Karpas-422 (cell line): Measurements from ENCODE around the gene CTDP1. TPM values are rescaled to one million over a fixed set of nuclear protein-coding genes. Genes with fewer than 3 reads are reported as not detected.
"Not testable (repeated sequence)": the region's sequence is repeated elsewhere in the genome, so short reads cannot be mapped to it uniquely, and the experiment has no call there.

Experiments
- DNase-seq: peaks from one replicate; pipeline ENCODE4 v3.0.0-alpha.2; 2015
- H2AFZ ChIP-seq: fragments of 200-600 bp; sonication (generic); 2 replicates; pipeline ENCODE4 v1.6.1; 2014; ENCODE audit warnings: antibody characterized with exemption, low read length, mixed read lengths
- H3K27ac ChIP-seq: fragments of 200-600 bp; sonication (generic); 2 replicates; pipeline ENCODE4 v1.5.1; 2014; ENCODE audit warnings: mild to moderate bottlenecking, low read length, moderate library complexity
- H3K27me3 ChIP-seq: fragments of 200-600 bp; sonication (generic); 2 replicates; pipeline ENCODE4 v1.6.1; 2014; ENCODE audit warnings: low read length, mixed read lengths
- H3K36me3 ChIP-seq: fragments of 200-600 bp; sonication (generic); 2 replicates; pipeline ENCODE4 v1.6.1; 2014; ENCODE audit warnings: low read length, mixed read lengths; ENCODE audit not compliant: insufficient read depth
- H3K4me1 ChIP-seq: fragments of 200-600 bp; sonication (generic); 2 replicates; pipeline ENCODE4 v1.6.1; 2014; ENCODE audit warnings: mild to moderate bottlenecking, low read length, mixed read lengths
- H3K4me2 ChIP-seq: fragments of 200-600 bp; sonication (generic); 2 replicates; pipeline ENCODE4 v1.6.1; 2014; ENCODE audit warnings: low read length, low read depth, mild to moderate bottlenecking; ENCODE audit not compliant: poor library complexity, severe bottlenecking
- H3K4me3 ChIP-seq: fragments of 200-600 bp; sonication (generic); 2 replicates; pipeline ENCODE4 v1.5.1; 2014; ENCODE audit warnings: mild to moderate bottlenecking, antibody characterized with exemption, low read length, mixed read lengths
- H3K79me2 ChIP-seq: fragments of 200-600 bp; sonication (generic); 2 replicates; pipeline ENCODE4 v1.6.1; 2014; ENCODE audit warnings: mild to moderate bottlenecking, low read length, mixed read lengths
- H3K9ac ChIP-seq: fragments of 200-600 bp; sonication (generic); 2 replicates; pipeline ENCODE4 v1.6.0; 2014; ENCODE audit warnings: low read length
- H3K9me2 ChIP-seq: fragments of 200-600 bp; sonication (generic), shearing (Covaris generic); replicated peaks from 2 replicates; pipeline ENCODE4 v1.6.0; 2014; ENCODE audit warnings: mild to moderate bottlenecking, low read length, moderate library complexity; ENCODE audit not compliant: insufficient read depth
- H3K9me3 ChIP-seq: fragments of 300-700, 200-600 bp; sonication (generic); 2 replicates; pipeline ENCODE4 v1.6.1; 2014; ENCODE audit warnings: low read length, mixed read lengths
- H4K20me1 ChIP-seq: fragments of 200-600 bp; sonication (generic); 2 replicates; pipeline ENCODE4 v1.6.1; 2014; ENCODE audit warnings: mild to moderate bottlenecking, antibody characterized with exemption, low read length, low read depth; ENCODE audit not compliant: insufficient read depth
- total RNA-seq: library from RNA; depleted of rRNA; stranded (reverse); fragments of >200 nt; shearing (Covaris generic); gene quantifications from 2 replicates; pipeline ENCODE4 v1.2.3, GENCODE V29; 2014; ENCODE audit warnings: low replicate concordance

CTDP1 gene
- total RNA-seq, 1 experiment from 2014 or later, result 14.1 TPM

DNA sequence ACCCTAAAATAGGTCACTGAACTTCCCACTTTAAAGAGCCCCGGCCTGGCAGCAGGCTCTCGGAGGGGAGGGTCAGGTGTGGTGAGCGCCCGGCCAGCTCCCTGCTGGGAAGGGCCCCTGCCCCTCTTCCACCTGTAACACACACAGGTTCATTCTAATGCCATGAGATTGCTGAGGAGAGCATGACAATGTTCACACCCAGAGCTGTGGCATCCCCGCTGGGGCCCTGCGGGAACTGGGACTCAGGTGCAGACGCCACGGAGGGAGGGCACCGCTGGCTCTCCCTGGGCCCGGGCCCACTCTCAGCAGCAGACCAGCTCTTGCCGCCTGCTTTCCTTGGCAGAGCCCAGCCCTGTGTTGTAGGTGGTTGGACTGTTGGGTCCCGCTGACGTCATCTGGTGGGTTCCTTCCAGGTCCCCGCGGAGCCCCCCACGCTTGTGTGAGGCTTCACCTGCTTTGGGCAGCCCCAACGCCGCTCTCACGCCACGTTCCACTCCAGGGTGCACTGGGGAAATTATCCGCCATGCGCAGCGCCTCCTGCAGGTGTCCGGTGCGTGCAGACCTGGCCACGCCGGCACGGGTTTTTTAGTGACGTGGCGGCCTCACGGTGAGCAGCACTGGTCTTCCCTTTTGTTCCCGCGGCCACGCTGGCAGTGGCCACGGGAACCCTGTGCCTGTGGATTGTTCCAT, 67.7 kb downstream of the CTDP1 start:
- H3K9ac ChIP-seq, result no peak overlapping the region
- H3K27ac ChIP-seq, result no peak overlapping the region
- no peak overlapping the region for H3K4me2 ChIP-seq
- H2AFZ ChIP-seq, result no peak overlapping the region
- 0 out of 2 replicates have a peak, but pooled peaks cover 3% of the 10 kb centered on the region for H3K36me3 ChIP-seq
- no peaks in the 10 kb centered on the region for H3K4me1 ChIP-seq
- no peak for DNase-seq
- H4K20me1 ChIP-seq, result 0 out of 2 replicates have a peak, but pooled peaks cover 8% of the 10 kb centered on the region
- H3K9me2 ChIP-seq, result no peaks in the 10 kb centered on the region
- H3K27me3 ChIP-seq, result no peaks in the 10 kb centered on the region
- H3K4me3 ChIP-seq, result no peak overlapping the region
- H3K9me3 ChIP-seq, result no peaks in the 10 kb centered on the region
- no peaks in the 10 kb centered on the region for H3K79me2 ChIP-seq

DNA sequence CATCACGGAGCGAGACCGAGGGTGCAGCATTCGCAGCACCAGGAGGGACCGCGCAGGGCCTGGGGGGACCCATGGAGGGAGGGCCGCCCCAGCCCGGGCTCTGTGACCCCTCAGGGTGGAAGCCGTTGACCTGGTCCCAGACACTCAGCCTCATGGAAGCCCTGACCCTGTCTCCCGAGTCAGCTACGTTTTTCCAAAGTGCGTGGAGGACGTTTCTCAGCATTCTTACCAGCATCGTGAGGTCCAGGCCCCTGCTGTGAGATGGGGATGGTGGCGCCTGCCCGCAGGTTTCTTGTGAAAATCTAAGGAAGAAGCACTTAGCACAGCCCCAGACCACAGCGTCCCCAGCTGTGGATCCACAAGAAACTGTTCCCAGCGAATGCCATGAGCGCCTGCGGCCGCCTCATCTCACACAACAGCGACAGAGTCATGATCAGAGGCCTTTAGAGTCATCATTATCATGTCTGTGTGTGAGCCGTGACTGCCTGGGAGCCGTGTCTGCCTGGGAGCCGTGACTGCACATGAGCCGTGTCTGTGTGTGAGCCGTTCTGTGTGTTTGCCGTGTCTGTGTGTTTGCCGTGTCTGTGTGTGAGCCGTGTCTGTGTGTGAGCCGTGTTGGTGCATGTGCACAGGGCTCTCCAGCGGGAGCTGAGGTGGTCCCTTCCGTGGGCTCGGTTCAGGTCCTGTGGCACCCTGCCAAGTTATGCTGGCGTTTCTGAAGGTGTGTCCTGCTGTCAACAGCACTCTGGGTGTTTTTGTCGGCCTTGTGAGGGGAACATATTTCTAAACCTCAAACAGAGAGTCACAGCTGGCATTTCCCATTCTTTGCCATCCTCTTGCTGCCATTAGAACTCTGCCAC, 68.9 kb downstream of the CTDP1 start:
- DNase-seq, result no peak
- no peaks in the 10 kb centered on the region for H3K9me3 ChIP-seq
- no peak overlapping the region for H3K4me2 ChIP-seq
- no peak overlapping the region for H3K9ac ChIP-seq
- no peak overlapping the region for H2AFZ ChIP-seq
- no peak overlapping the region for H3K27ac ChIP-seq
- H3K79me2 ChIP-seq, result no peaks in the 10 kb centered on the region
- H4K20me1 ChIP-seq, result 0 out of 2 replicates have a peak, but pooled peaks cover 8% of the 10 kb centered on the region
- H3K4me1 ChIP-seq, result no peaks in the 10 kb centered on the region
- no peak overlapping the region for H3K4me3 ChIP-seq
- peaks cover 5% of the 10 kb centered on the region; the same call in 1 of the 2 replicates for H3K36me3 ChIP-seq
- no peaks in the 10 kb centered on the region for H3K9me2 ChIP-seq
- no peaks in the 10 kb centered on the region for H3K27me3 ChIP-seq

DNA sequence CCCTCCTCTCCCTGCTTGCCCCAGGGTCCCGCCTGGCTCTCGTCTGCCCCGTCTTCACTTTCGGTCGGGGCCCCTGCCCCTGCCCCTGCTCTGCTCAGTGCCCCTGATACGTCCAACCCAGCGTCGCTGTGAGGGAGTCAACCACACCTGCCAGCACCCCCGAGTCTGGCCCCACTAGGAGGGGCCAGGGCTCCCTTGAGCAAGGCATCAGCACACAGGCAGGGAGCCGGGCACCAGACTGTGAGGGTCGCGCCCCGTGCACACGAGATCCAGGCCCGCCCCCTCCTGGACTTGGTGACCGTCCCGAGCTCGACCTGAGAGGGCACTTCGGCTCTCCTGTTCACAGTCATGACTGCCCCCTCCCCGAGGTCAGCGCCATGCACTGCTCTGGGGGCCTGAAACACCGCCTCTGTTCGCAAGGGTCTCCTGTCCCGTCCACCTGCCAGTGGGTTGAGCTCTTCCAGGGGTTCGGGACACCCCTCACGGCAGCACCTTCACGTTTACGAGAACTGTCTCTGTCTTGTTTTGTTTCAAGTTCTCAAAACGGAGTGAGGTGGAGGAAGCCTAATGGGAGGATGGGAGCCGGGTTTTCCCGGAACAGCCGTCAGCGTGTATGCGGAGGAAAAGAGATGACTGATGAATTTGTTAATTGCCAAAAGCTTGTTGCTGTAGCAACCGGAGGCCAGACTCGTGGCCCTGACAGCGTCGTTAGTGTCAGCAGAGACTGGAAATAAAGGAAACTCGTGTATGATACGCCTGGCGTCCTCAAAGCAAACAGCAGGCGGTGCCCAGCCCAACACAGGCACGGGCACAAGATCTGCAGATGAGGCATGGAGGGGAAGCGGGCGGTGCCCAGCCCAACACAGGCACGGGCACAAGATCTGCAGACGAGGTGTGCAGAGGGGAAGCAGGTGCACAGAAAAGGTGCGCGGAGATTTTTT, 69.9 kb downstream of the CTDP1 start:
- H4K20me1 ChIP-seq, result 0 out of 2 replicates have a peak, but pooled peaks cover 8% of the 10 kb centered on the region
- no peak overlapping the region for H3K4me3 ChIP-seq
- H3K4me2 ChIP-seq, result no peak overlapping the region
- no peaks in the 10 kb centered on the region for H3K9me3 ChIP-seq
- no peak overlapping the region for H3K9ac ChIP-seq
- no peaks in the 10 kb centered on the region for H3K4me1 ChIP-seq
- H3K9me2 ChIP-seq, result no peaks in the 10 kb centered on the region
- no peaks in the 10 kb centered on the region for H3K27me3 ChIP-seq
- no peak overlapping the region for H2AFZ ChIP-seq
- no peak overlapping the region for H3K27ac ChIP-seq
- no peak for DNase-seq
- no peaks in the 10 kb centered on the region for H3K79me2 ChIP-seq
- H3K36me3 ChIP-seq, result peaks cover 8% of the 10 kb centered on the region; the same call in 1 of the 2 replicates

DNA sequence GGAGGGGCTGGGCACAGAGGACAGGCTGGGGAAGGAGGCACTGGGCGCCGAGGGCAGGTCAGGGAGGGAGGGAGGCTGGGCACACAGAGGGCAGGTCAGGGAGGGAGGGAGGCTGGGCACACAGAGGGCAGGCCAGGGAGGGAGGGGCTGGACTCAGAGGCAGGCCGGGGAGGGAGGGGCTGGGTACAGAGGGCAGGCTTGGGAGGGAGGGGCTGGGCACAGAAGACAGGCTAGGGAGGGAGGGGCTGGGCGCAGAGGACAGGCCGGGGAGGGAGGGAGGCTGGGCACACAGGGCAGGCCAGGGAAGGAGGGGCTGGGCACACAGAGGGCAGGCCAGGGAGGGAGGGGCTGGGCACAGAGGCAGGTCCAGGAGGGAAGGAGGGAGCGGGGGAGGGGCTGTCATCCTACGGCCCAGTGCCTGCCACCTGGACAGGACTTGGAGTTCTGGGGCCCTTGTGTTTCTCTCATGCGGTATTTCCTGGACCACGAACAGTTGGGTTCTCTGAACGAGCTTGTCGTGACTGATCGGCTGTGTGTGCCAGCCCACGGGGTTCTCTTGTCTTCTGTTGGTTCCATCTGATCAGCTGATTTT, 71.5 kb downstream of the CTDP1 start:
- H3K36me3 ChIP-seq, result peaks cover 8% of the 10 kb centered on the region; the same call in 1 of the 2 replicates
- no peak overlapping the region for H3K4me2 ChIP-seq
- no peaks in the 10 kb centered on the region for H3K9me2 ChIP-seq
- H3K27me3 ChIP-seq, result no peaks in the 10 kb centered on the region
- no peak overlapping the region for H2AFZ ChIP-seq
- no peak for DNase-seq
- no peak overlapping the region for H3K4me3 ChIP-seq
- no peak overlapping the region for H3K9ac ChIP-seq
- H4K20me1 ChIP-seq, result 0 out of 2 replicates have a peak, but pooled peaks cover 8% of the 10 kb centered on the region
- no peaks in the 10 kb centered on the region for H3K4me1 ChIP-seq
- no peaks in the 10 kb centered on the region for H3K9me3 ChIP-seq
- no peaks in the 10 kb centered on the region for H3K79me2 ChIP-seq
- no peak overlapping the region for H3K27ac ChIP-seq

DNA sequence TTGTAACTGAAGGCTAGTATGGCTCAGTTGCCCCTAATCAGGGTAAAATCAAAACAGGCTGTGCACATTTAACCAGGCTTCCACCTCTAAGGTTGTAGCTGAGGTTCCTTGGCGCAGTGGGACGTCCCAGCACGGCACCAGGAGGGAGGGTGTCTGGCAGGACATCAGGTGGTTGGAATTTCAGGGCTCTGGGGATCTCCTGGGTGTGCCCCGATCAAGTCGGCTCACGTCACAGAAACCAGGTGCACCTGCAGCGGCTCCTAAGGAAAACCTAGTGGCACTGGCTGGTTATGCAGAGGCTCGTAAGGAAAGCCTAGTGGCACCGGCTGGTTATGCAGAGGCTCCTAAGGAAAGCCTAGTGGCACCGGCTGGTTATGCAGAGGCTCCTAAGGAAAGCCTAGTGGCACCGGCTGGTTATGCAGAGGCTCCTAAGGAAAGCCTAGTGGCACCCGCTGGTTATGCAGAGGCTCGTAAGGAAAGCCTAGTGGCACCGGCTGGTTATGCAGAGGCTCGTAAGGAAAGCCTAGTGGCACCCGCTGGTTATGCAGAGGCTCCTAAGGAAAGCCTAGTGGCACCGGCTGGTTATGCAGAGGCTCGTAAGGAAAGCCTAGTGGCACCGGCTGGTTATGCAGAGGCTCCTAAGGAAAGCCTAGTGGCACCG, 72.4 kb downstream of the CTDP1 start:
- H3K4me1 ChIP-seq, H3K27ac ChIP-seq, H3K27me3 ChIP-seq, H3K36me3 ChIP-seq, H3K9me2 ChIP-seq, H3K9me3 ChIP-seq, H3K9ac ChIP-seq, H2AFZ ChIP-seq, DNase-seq, H3K79me2 ChIP-seq, H3K4me2 ChIP-seq, H4K20me1 ChIP-seq, H3K4me3 ChIP-seq: not testable (repeated sequence)

DNA sequence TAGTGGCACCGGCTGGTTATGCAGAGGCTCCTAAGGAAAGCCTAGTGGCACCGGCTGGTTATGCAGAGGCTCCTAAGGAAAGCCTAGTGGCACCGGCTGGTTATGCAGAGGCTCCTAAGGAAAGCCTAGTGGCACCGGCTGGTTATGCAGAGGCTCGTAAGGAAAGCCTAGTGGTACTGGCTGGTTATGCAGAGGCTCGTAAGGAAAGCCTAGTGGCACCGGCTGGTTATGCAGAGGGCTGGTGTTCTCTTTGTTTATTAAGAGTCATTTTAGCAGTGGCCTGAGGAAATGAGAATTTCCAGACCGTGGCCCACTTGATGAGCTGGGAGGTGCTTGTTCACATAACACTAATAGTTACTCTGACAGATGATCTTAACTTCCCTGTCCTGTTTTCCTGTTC, 73.3 kb downstream of the CTDP1 start:
- peaks cover 11% of the 10 kb centered on the region; the same call in 1 of the 2 replicates for H4K20me1 ChIP-seq
- not testable (repeated sequence) for H2AFZ ChIP-seq, H3K27me3 ChIP-seq, H3K4me1 ChIP-seq, H3K9ac ChIP-seq, H3K4me3 ChIP-seq, H3K9me2 ChIP-seq, H3K79me2 ChIP-seq, H3K9me3 ChIP-seq, H3K4me2 ChIP-seq, H3K36me3 ChIP-seq, DNase-seq, H3K27ac ChIP-seq

DNA sequence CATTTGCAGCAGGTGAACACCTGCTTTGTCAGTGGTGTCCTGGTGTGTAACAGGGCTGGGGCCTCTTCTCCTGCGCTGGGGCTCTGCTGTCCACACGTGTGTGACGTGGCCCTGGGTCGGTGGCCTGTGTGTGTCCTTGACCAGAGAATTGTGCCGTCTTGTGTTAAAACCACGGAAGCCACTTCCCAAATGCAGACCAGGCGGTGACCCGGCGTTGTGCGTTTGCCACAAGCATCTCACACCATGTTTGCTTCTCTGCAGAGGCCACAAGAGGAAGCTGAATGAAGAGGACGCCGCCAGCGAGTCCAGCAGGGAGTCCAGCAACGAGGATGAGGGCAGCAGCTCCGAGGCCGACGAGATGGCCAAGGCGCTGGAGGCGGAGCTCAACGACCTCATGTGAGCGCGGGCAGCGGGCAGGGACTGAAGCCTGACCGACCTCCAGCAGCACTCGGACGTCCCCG, 73.8 kb downstream of the CTDP1 start:
- H4K20me1 ChIP-seq, result peaks cover 14% of the 10 kb centered on the region; the same call in 1 of the 2 replicates
- no peaks in the 10 kb centered on the region for H3K9me2 ChIP-seq
- H3K36me3 ChIP-seq, result peaks cover 8% of the 10 kb centered on the region; the same call in 1 of the 2 replicates
- no peak overlapping the region for H3K9ac ChIP-seq
- H2AFZ ChIP-seq, result no peak overlapping the region
- H3K27me3 ChIP-seq, result no peaks in the 10 kb centered on the region
- H3K27ac ChIP-seq, result no peak overlapping the region
- no peak for DNase-seq
- H3K4me3 ChIP-seq, result no peak overlapping the region
- H3K4me2 ChIP-seq, result no peak overlapping the region
- no peaks in the 10 kb centered on the region for H3K79me2 ChIP-seq
- H3K9me3 ChIP-seq, result no peaks in the 10 kb centered on the region
- no peaks in the 10 kb centered on the region for H3K4me1 ChIP-seq
